Endodermal cell (in vitro differentiated cells): ENCODE results near the gene WDR76. TPM values are rescaled to one million over a fixed set of nuclear protein-coding genes. Genes with fewer than 3 reads are reported as not detected.

ENCODE experiments used
- DNase-seq: peaks from one replicate; pipeline ENCODE4 v3.0.0-alpha.2; 2017
- H3K27ac ChIP-seq: 2 replicates; pipeline ENCODE4 v1.5.1; 2013; ENCODE audit warnings: mild to moderate bottlenecking, low read depth, low read length, moderate library complexity
- H3K27me3 ChIP-seq: 2 replicates; pipeline ENCODE4 v1.6.1; 2013; ENCODE audit warnings: mild to moderate bottlenecking, low read length, moderate library complexity; ENCODE audit not compliant: insufficient read depth, control insufficient read depth, poor library complexity, severe bottlenecking
- H3K36me3 ChIP-seq: 2 replicates; pipeline ENCODE4 v1.7.0; 2013; ENCODE audit warnings: mild to moderate bottlenecking, low read length, moderate library complexity; ENCODE audit not compliant: control insufficient read depth, insufficient read depth
- H3K4me1 ChIP-seq: one replicate; pipeline ENCODE4 v1.7.0; 2013; ENCODE audit warnings: low read length; ENCODE audit not compliant: control insufficient read depth, insufficient read depth
- H3K4me3 ChIP-seq: 2 replicates; pipeline ENCODE4 v1.5.1; 2013; ENCODE audit warnings: mild to moderate bottlenecking, low read length, moderate library complexity
- H3K9ac ChIP-seq: 2 replicates; pipeline ENCODE4 v1.6.1; 2013; ENCODE audit warnings: mild to moderate bottlenecking, low read length, moderate library complexity; ENCODE audit not compliant: poor library complexity, severe bottlenecking; ENCODE audit errors: extremely low read depth
- H3K9me3 ChIP-seq: 2 replicates; pipeline ENCODE4 v1.6.1; 2013; ENCODE audit warnings: mild to moderate bottlenecking, low read length, moderate library complexity; ENCODE audit not compliant: control insufficient read depth
- H3K27ac Mint-ChIP-seq: 2 replicates; pipeline ENCODE4 v1.8.0; 2020; ENCODE audit warnings: mixed read lengths
- H3K27me3 Mint-ChIP-seq: 2 replicates; pipeline ENCODE4 v1.8.0; 2021; ENCODE audit warnings: mild to moderate bottlenecking, mixed read lengths; ENCODE audit not compliant: insufficient read depth
- H3K36me3 Mint-ChIP-seq: 2 replicates; pipeline ENCODE4 v1.8.0; 2020; ENCODE audit warnings: low read depth, mixed read lengths
- H3K4me1 Mint-ChIP-seq: 2 replicates; pipeline ENCODE4 v1.8.0; 2020; ENCODE audit warnings: mixed read lengths
- H3K4me3 Mint-ChIP-seq: 2 replicates; pipeline ENCODE4 v1.8.0; 2020; ENCODE audit warnings: mild to moderate bottlenecking, moderate library complexity, mixed read lengths
- H3K9me3 Mint-ChIP-seq: 2 replicates; pipeline ENCODE4 v1.8.0; 2020; ENCODE audit warnings: mild to moderate bottlenecking, mixed read lengths
- WGBS, 2 experiments: methylation state at CpG; one replicate each; pipeline versions ENCODE4 v1.1.5 to v1.1.7; 2013; ENCODE audit warnings: missing lambda C conversion rate in 2 of 2, mixed read lengths in 1 of 2; ENCODE audit not compliant: insufficient coverage in 1 of 2, insufficient read length in 1 of 2; 5-methylcytosine and 5-hydroxymethylcytosine counted together
- total RNA-seq, 2 donors: library from RNA; stranded (reverse); fragmentation: NEBNext Ultra II Directional in 1 of 2; extraction: Animal tissue kit (Norgen Biotek cat#: 25700) in 1 of 2; gene quantifications; 2 replicates in 1 of 2; 3 replicates in 1 of 2; pipeline ENCODE4 v1.2.1, GENCODE V29; 2021
- TF ChIP-seq, protein P1 (sequence below): fragments of 200-600 bp; sonication (generic); conservative IDR thresholded peaks from 2 replicates; pipeline ENCODE4 v1.5.0; 2021; ENCODE audit warnings: antibody characterized with exemption, mild to moderate bottlenecking

WDR76 gene
- total RNA-seq, 2 donors from 2014 or later, result 22.6 to 34.4 TPM

GRCh38 chr15:43873651-43874050 lies 46.8 kb downstream of the WDR76 start:
- Mint-ChIP-seq H3K9me3 (no peaks in the 10 kb centered on the region), H3K4me1 (no peaks in the 10 kb centered on the region), H3K27me3 (no peaks in the 10 kb centered on the region), H3K36me3 (peaks cover 5% of the 10 kb centered on the region), H3K27ac (no peak overlapping the region), H3K4me3 (no peak overlapping the region)
- H3K9ac ChIP-seq, result no peak overlapping the region
- 93 to 96% methylated on average over 10 of the region's 10 CpGs for WGBS, 2 experiments
- H3K4me3 ChIP-seq, result no peak overlapping the region
- H3K27ac ChIP-seq, result no peak overlapping the region
- H3K27me3 ChIP-seq, result no peaks in the 10 kb centered on the region
- H3K9me3 ChIP-seq, result no peaks in the 10 kb centered on the region
- no peak for DNase-seq
- no peaks in the 10 kb centered on the region for H3K4me1 ChIP-seq
- TF ChIP-seq, protein P1, sequence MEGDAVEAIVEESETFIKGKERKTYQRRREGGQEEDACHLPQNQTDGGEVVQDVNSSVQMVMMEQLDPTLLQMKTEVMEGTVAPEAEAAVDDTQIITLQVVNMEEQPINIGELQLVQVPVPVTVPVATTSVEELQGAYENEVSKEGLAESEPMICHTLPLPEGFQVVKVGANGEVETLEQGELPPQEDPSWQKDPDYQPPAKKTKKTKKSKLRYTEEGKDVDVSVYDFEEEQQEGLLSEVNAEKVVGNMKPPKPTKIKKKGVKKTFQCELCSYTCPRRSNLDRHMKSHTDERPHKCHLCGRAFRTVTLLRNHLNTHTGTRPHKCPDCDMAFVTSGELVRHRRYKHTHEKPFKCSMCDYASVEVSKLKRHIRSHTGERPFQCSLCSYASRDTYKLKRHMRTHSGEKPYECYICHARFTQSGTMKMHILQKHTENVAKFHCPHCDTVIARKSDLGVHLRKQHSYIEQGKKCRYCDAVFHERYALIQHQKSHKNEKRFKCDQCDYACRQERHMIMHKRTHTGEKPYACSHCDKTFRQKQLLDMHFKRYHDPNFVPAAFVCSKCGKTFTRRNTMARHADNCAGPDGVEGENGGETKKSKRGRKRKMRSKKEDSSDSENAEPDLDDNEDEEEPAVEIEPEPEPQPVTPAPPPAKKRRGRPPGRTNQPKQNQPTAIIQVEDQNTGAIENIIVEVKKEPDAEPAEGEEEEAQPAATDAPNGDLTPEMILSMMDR, result no peak
- peaks cover 5% of the 10 kb centered on the region for H3K36me3 ChIP-seq

GRCh38 chr15:43876872-43877271 lies 50.1 kb downstream of the WDR76 start:
- Mint-ChIP-seq H3K36me3 (peaks cover 5% of the 10 kb centered on the region), H3K27ac (no peak overlapping the region), H3K4me3 (no peak overlapping the region), H3K4me1 (no peaks in the 10 kb centered on the region), H3K27me3 (no peaks in the 10 kb centered on the region), H3K9me3 (no peaks in the 10 kb centered on the region)
- no peak overlapping the region for H3K9ac ChIP-seq
- H3K9me3 ChIP-seq, result no peaks in the 10 kb centered on the region
- 96% methylated on average over 2 of the region's 3 CpGs; no CpG with 5 or more reads in 1 of the 2 experiments for whole genome bisulfite sequencing, 2 experiments
- H3K36me3 ChIP-seq, result peaks cover 2% of the 10 kb centered on the region
- no peak for DNase-seq
- no peaks in the 10 kb centered on the region for H3K27me3 ChIP-seq
- H3K27ac ChIP-seq, result no peak overlapping the region
- no peak overlapping the region for H3K4me3 ChIP-seq
- TF ChIP-seq, protein P1, result no peak
- H3K4me1 ChIP-seq, result no peaks in the 10 kb centered on the region

- Mint-ChIP-seq H3K4me1 (no peaks in the 10 kb centered on the region), H3K4me3 (no peak overlapping the region), H3K27me3 (no peaks in the 10 kb centered on the region), H3K27ac (no peak overlapping the region), H3K9me3 (no peaks in the 10 kb centered on the region), H3K36me3 (peaks cover 7% of the 10 kb centered on the region)
- DNase-seq, result no peak
- Histone ChIP-seq H3K36me3 (no peaks in the 10 kb centered on the region), H3K4me1 (no peaks in the 10 kb centered on the region), H3K27ac (no peak overlapping the region), H3K9ac (no peak overlapping the region), H3K27me3 (no peaks in the 10 kb centered on the region), H3K9me3 (no peaks in the 10 kb centered on the region), H3K4me3 (no peak overlapping the region)
- TF ChIP-seq, protein P1, result no peak
- WGBS, 2 experiments, result 95 to 97% methylated on average over 4 of the region's 4 CpGs
These were observed 50.6 kb downstream of the WDR76 start for GRCh38 chr15:43877371-43877770.
